Vagina (tissue), 2 donors: ENCODE results near the gene LIPG. TPM values are rescaled to one million over a fixed set of nuclear protein-coding genes. Genes with fewer than 3 reads are reported as not detected.
"Not testable (repeated sequence)": the region's sequence is repeated elsewhere in the genome, so short reads cannot be mapped to it uniquely, and the experiment has no call there.

Experiments
- DNase-seq, 2 donors: peaks; one replicate each; pipeline ENCODE4 v3.0.0-alpha.2; 2017; ENCODE audit errors: extremely low spot score in 2 of 2
- H3K27ac ChIP-seq: fragments of 200-600 bp; sonication (generic); one replicate; pipeline ENCODE4 v1.5.1; 2019
- H3K27me3 ChIP-seq: fragments of 200-600 bp; sonication (generic); one replicate; pipeline ENCODE4 v1.5.1; 2019
- H3K36me3 ChIP-seq, 2 donors: fragments of 200-600 bp; sonication (generic); one replicate each; pipeline ENCODE4 v1.5.1; 2017 to 2019
- H3K4me1 ChIP-seq: fragments of 200-600 bp; sonication (generic); one replicate; pipeline ENCODE4 v1.5.1; 2019
- H3K4me3 ChIP-seq, 2 donors: fragments of 200-600 bp; sonication (generic); 1 replicate in 1 of 2; 2 replicates in 1 of 2; pipeline ENCODE4 v1.5.1; 2016 to 2019
- H3K9me3 ChIP-seq: fragments of 200-600 bp; sonication (generic); one replicate; pipeline ENCODE4 v1.5.1; 2019
- POLR2A ChIP-seq, 2 donors: fragments of 450-650 bp; IDR thresholded peaks; one replicate each; pipeline ENCODE4 v1.6.1; 2017; ENCODE audit warnings: antibody characterized with exemption in 2 of 2, mild to moderate bottlenecking in 2 of 2, moderate library complexity in 2 of 2
- POLR2AphosphoS5 ChIP-seq, 2 donors: sonication (generic); formaldehyde crosslinking; IDR thresholded peaks; one replicate each; pipeline ENCODE4 v1.9.0; 2017; ENCODE audit warnings: antibody characterized with exemption in 2 of 2, mild to moderate bottlenecking in 2 of 2, low read depth in 1 of 2; ENCODE audit not compliant: insufficient read depth in 1 of 2
- intact Hi-C: fragments of 100-400 bp; cut with DNase I; formaldehyde crosslinking; loops from one replicate; pipeline ENCODE4 v1.15.1; 2023
- total RNA-seq: library from RNA; depleted of rRNA; stranded (reverse); fragments of >200 nt; gene quantifications from one replicate; pipeline ENCODE4 v1.2.3, GENCODE V29; 2016
- TF ChIP-seq, protein P1 (sequence below), 3 experiments: fragments of 450-650 bp in 2 of 3; fragments of 200-600 bp in 1 of 3; sonication (generic) in 1 of 3; IDR thresholded peaks; one replicate each; pipeline ENCODE4 v1.5.1; 2017 to 2019; ENCODE audit warnings: antibody characterized with exemption in 3 of 3, mild to moderate bottlenecking in 2 of 3, moderate library complexity in 2 of 3

The LIPG gene
- total RNA-seq, 1 donor from 2014 or later = 1.7 TPM

DNA sequence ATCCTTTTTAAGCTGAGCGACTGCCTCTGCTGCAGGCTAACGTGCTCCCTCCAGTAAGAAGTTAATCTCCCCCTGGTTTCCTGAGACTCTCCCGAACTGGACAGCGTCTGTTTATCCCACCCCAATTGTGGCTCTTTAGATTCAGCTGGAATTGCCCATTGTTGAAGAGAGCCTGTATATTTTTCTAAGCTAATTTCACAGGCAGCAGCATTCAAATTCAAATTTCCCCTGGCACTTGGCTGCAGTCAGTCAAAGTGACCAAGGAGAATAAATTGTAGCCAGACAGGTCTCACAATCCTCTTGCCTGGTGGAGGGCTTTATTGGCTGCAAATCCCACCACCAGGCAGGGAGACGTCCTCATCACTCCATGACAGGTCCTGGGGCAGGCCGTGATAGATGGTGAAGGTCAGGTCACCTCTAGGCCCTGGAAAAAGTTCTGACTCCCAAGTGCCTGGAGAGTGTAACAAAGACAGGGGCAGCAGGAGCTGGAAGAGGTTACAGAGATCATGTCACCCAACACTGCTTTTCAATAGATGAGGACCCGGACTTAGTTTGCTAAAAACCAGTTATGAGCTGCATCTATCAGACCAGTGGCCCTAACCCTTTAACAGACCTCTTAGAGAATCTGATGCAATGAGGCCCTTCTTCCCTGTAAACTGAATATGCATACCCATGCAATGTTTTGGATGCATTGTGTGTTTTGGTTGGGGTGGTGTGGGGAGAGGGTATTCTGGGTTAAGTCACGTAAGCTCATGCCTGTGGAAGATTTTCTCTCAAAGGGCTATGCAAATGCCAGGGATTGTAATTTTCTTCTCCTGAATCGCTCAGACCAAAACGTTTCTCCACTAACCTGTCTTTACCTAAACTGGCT lies 42.5 kb upstream of the LIPG start:
- no peaks in the 10 kb centered on the region for H3K9me3 ChIP-seq
- no peak overlapping the region for H3K27ac ChIP-seq
- intact Hi-C loops = no loop called here
- H3K27me3 ChIP-seq = no peaks in the 10 kb centered on the region
- no peaks in the 10 kb centered on the region for H3K36me3 ChIP-seq
- H3K4me3 ChIP-seq = no peak overlapping the region
- TF ChIP-seq POLR2A (IDR thresholded peaks at IDR 0.05) = no peak
- no peak for TF ChIP-seq POLR2AphosphoS5 (IDR thresholded peaks at IDR 0.05; ENCODE audit: insufficient read depth in 1 of 2, low read depth in 1 of 2)
- TF ChIP-seq, protein P1, sequence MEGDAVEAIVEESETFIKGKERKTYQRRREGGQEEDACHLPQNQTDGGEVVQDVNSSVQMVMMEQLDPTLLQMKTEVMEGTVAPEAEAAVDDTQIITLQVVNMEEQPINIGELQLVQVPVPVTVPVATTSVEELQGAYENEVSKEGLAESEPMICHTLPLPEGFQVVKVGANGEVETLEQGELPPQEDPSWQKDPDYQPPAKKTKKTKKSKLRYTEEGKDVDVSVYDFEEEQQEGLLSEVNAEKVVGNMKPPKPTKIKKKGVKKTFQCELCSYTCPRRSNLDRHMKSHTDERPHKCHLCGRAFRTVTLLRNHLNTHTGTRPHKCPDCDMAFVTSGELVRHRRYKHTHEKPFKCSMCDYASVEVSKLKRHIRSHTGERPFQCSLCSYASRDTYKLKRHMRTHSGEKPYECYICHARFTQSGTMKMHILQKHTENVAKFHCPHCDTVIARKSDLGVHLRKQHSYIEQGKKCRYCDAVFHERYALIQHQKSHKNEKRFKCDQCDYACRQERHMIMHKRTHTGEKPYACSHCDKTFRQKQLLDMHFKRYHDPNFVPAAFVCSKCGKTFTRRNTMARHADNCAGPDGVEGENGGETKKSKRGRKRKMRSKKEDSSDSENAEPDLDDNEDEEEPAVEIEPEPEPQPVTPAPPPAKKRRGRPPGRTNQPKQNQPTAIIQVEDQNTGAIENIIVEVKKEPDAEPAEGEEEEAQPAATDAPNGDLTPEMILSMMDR (IDR thresholded peaks at IDR 0.05) = no peak
- DNase-seq = no peak
- no peaks in the 10 kb centered on the region for H3K4me1 ChIP-seq

- Histone ChIP-seq H3K27ac (no peak overlapping the region), H3K9me3 (no peaks in the 10 kb centered on the region), H3K27me3 (no peaks in the 10 kb centered on the region), H3K4me3 (no peak overlapping the region), H3K36me3 (no peaks in the 10 kb centered on the region), H3K4me1 (no peaks in the 10 kb centered on the region)
- DNase-seq = no peak
- TF ChIP-seq POLR2AphosphoS5 (IDR thresholded peaks at IDR 0.05; ENCODE audit: insufficient read depth in 1 of 2, low read depth in 1 of 2) (no peak), POLR2A (IDR thresholded peaks at IDR 0.05) (no peak)
- TF ChIP-seq, protein P1 (IDR thresholded peaks at IDR 0.05) = no peak
- intact Hi-C loops = no loop called here
These were observed 41.2 kb upstream of the LIPG start for GRCh38 chr18:49520661-49521145.

GRCh38 chr18:49521216-49521835 lies 40.5 kb upstream of the LIPG start:
- intact Hi-C loops = no loop called here
- no peak overlapping the region for H3K27ac ChIP-seq
- H3K27me3 ChIP-seq = no peaks in the 10 kb centered on the region
- H3K4me3 ChIP-seq = no peak overlapping the region
- no peaks in the 10 kb centered on the region for H3K36me3 ChIP-seq
- no peaks in the 10 kb centered on the region for H3K4me1 ChIP-seq
- DNase-seq = no peak
- no peaks in the 10 kb centered on the region for H3K9me3 ChIP-seq
- TF ChIP-seq, protein P1 (IDR thresholded peaks at IDR 0.05) = no peak
- TF ChIP-seq POLR2AphosphoS5 (IDR thresholded peaks at IDR 0.05; ENCODE audit: insufficient read depth in 1 of 2, low read depth in 1 of 2) (no peak), POLR2A (IDR thresholded peaks at IDR 0.05) (no peak)

DNA sequence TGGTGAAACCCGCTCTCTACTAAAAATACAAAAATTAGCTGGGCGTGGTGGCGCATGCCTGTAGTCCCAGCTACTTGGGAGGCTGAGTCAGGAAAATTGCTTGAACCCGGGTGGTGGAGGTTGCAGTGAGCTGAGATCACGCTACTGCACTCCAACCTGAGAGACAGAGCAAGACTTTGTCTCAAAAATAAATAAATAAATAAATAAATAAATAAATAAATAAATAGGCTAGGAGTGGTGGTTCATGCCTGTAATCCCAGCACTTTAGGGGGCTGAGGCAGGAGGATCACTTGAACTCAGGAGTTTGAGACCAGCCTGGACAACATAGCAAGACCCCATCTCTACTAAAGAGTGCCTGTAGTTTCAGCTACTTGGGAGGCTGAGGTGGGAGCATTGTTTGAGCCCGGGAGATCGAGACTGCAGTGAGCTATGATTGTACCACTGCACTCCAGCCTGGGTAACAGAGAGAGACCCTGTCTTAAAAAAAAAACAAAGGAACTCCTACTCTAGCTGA lies 38.2 kb upstream of the LIPG start:
- intact Hi-C loops, H3K4me3 ChIP-seq, H3K4me1 ChIP-seq, DNase-seq, H3K9me3 ChIP-seq, H3K27ac ChIP-seq, H3K27me3 ChIP-seq, H3K36me3 ChIP-seq: not testable (repeated sequence)

- DNase-seq = no peak
- H3K4me3 ChIP-seq = no peak overlapping the region
- H3K27me3 ChIP-seq = no peaks in the 10 kb centered on the region
- intact Hi-C loops = no loop called here
- H3K27ac ChIP-seq = no peak overlapping the region
- no peak for TF ChIP-seq POLR2A (IDR thresholded peaks at IDR 0.05)
- TF ChIP-seq, protein P1 (IDR thresholded peaks at IDR 0.05) = no peak
- TF ChIP-seq POLR2AphosphoS5 (IDR thresholded peaks at IDR 0.05; ENCODE audit: insufficient read depth in 1 of 2, low read depth in 1 of 2) = no peak
- no peaks in the 10 kb centered on the region for H3K4me1 ChIP-seq
- no peaks in the 10 kb centered on the region for H3K36me3 ChIP-seq
- H3K9me3 ChIP-seq = no peaks in the 10 kb centered on the region
These were observed 37.5 kb upstream of the LIPG start for GRCh38 chr18:49524349-49524748.
